ENCODE measurements around the gene UQCRC1.

- TF ChIP-seq CTCF (IDR thresholded peaks at IDR 0.05; ENCODE audit: borderline replicate concordance, extremely low read depth, low read length, poor library complexity, severe bottlenecking) (no peak), EZH2 (IDR thresholded peaks at IDR 0.05; ENCODE audit: borderline replicate concordance, low read depth, low read length, severe bottlenecking) (no peak)
Measured at GRCh38 chr3:48571938-48572337, 37.5 kb downstream of the UQCRC1 start.
